ENCODE measurements around the gene SKA3.

- TF ChIP-seq POLR2A (IDR thresholded peaks at IDR 0.05) = no peak
- TF ChIP-seq CTCF (IDR thresholded peaks at IDR 0.05) = no peak
- TF ChIP-seq POLR2AphosphoS5 (IDR thresholded peaks at IDR 0.05; ENCODE audit: insufficient read depth in 1 of 2, low read depth in 1 of 2) = no peak
Observed at GRCh38 chr13:21130116-21130515, 46.2 kb downstream of the SKA3 start.
